Liver (tissue), 9 donors: ENCODE results near the gene GABRB1. TPM values are rescaled to one million over a fixed set of nuclear protein-coding genes. Genes with fewer than 3 reads are reported as not detected.

Experiments
- DNase-seq: peaks from one replicate; pipeline ENCODE4 v3.0.0-alpha.2; 2017; ENCODE audit warnings: low spot score
- H3K27ac ChIP-seq, 2 donors: one replicate each; pipeline ENCODE4 v1.7.0; 2013; ENCODE audit warnings: inconsistent platforms in 2 of 2, low read length in 2 of 2, control low read depth in 1 of 2, low read depth in 1 of 2, mild to moderate bottlenecking in 1 of 2
- H3K27me3 ChIP-seq, 4 donors: one replicate each; pipeline versions ENCODE4 v1.6.1 to v1.7.0; 2013; ENCODE audit warnings: low read length in 3 of 4, inconsistent platforms in 1 of 4, mild to moderate bottlenecking in 1 of 4, moderate library complexity in 1 of 4; ENCODE audit not compliant: control insufficient read depth in 4 of 4, insufficient read depth in 4 of 4
- H3K36me3 ChIP-seq, 4 donors: one replicate each; pipeline versions ENCODE4 v1.6.1 to v1.7.0; 2013; ENCODE audit warnings: low read length in 3 of 4, mild to moderate bottlenecking in 3 of 4, low read depth in 1 of 4, moderate library complexity in 1 of 4; ENCODE audit not compliant: control insufficient read depth in 4 of 4, insufficient read depth in 3 of 4
- H3K4me1 ChIP-seq, 4 donors: one replicate each; pipeline versions ENCODE4 v1.6.1 to v1.7.0; 2013; ENCODE audit warnings: low read length in 3 of 4, mild to moderate bottlenecking in 3 of 4, moderate library complexity in 1 of 4; ENCODE audit not compliant: control insufficient read depth in 4 of 4, insufficient read depth in 4 of 4
- H3K4me3 ChIP-seq, 3 donors: one replicate each; pipeline versions ENCODE4 v1.6.1 to v1.7.0; 2013; ENCODE audit warnings: low read length in 3 of 3, control low read depth in 1 of 3, low read depth in 1 of 3, mild to moderate bottlenecking in 1 of 3
- H3K9ac ChIP-seq, 2 donors: one replicate each; pipeline ENCODE4 v1.7.0; 2013; ENCODE audit warnings: low read length in 2 of 2, mild to moderate bottlenecking in 2 of 2, moderate library complexity in 2 of 2, control low read depth in 1 of 2, low read depth in 1 of 2
- H3K9me3 ChIP-seq, 4 donors: one replicate each; pipeline versions ENCODE4 v1.6.1 to v1.7.0; 2013; ENCODE audit warnings: low read length in 3 of 4; ENCODE audit not compliant: control insufficient read depth in 4 of 4
- ATF3 ChIP-seq: IDR thresholded peaks from 2 replicates; pipeline ENCODE4 v1.6.1; 2016; ENCODE audit warnings: antibody characterized with exemption
- CTCF ChIP-seq: fragments of 150-350 bp; IDR thresholded peaks from 2 replicates; pipeline ENCODE4 v1.5.1; 2017; ENCODE audit warnings: improper control_type of control experiment, low read depth, low read length; ENCODE audit not compliant: missing input control
- EGR1 ChIP-seq, 2 donors: IDR thresholded peaks; 2 replicates each; pipeline ENCODE4 v1.6.1; 2016 to 2018; ENCODE audit warnings: antibody characterized with exemption in 2 of 2, low read depth in 2 of 2
- FOXA1 ChIP-seq: IDR thresholded peaks from 2 replicates; pipeline ENCODE4 v1.6.1; 2016; ENCODE audit warnings: antibody characterized with exemption
- FOXA2 ChIP-seq: IDR thresholded peaks from 2 replicates; pipeline ENCODE4 v1.6.1; 2016; ENCODE audit warnings: antibody characterized with exemption
- GABPA ChIP-seq, 2 donors: IDR thresholded peaks in 1 of 2; conservative IDR thresholded peaks in 1 of 2; 2 replicates each; pipeline ENCODE4 v1.6.1; 2016; ENCODE audit warnings: antibody characterized with exemption in 2 of 2, mild to moderate bottlenecking in 1 of 2, moderate library complexity in 1 of 2
- HNF4A ChIP-seq, 2 donors: conservative IDR thresholded peaks; 2 replicates each; pipeline ENCODE4 v1.6.1; 2016; ENCODE audit warnings: antibody characterized with exemption in 2 of 2, mild to moderate bottlenecking in 2 of 2
- HNF4G ChIP-seq: IDR thresholded peaks from 2 replicates; pipeline ENCODE4 v1.6.1; 2016; ENCODE audit warnings: antibody characterized with exemption
- JUND ChIP-seq, 2 donors: IDR thresholded peaks; 2 replicates each; pipeline ENCODE4 v1.6.1; 2016; ENCODE audit warnings: antibody characterized with exemption in 2 of 2
- MAX ChIP-seq: IDR thresholded peaks from 2 replicates; pipeline ENCODE4 v1.6.1; 2016; ENCODE audit warnings: antibody characterized with exemption
- NR2F2 ChIP-seq: IDR thresholded peaks from 2 replicates; pipeline ENCODE4 v1.6.1; 2016; ENCODE audit warnings: antibody characterized with exemption
- RAD21 ChIP-seq, 2 donors: IDR thresholded peaks; 2 replicates each; pipeline ENCODE4 v1.6.1; 2016; ENCODE audit warnings: antibody characterized with exemption in 2 of 2, mild to moderate bottlenecking in 2 of 2
- REST ChIP-seq: IDR thresholded peaks from 2 replicates; pipeline ENCODE4 v1.6.1; 2016; ENCODE audit warnings: antibody characterized with exemption, mild to moderate bottlenecking
- RXRA ChIP-seq, 2 donors: IDR thresholded peaks; 2 replicates each; pipeline ENCODE4 v1.6.1; 2017 to 2018; ENCODE audit warnings: antibody characterized with exemption in 2 of 2, mild to moderate bottlenecking in 1 of 2
- SP1 ChIP-seq: IDR thresholded peaks from 2 replicates; pipeline ENCODE4 v1.6.1; 2018; ENCODE audit warnings: antibody characterized with exemption, mild to moderate bottlenecking
- TAF1 ChIP-seq: conservative IDR thresholded peaks from 2 replicates; pipeline ENCODE4 v1.6.1; 2016; ENCODE audit warnings: antibody characterized with exemption, mild to moderate bottlenecking
- YY1 ChIP-seq: IDR thresholded peaks from 2 replicates; pipeline ENCODE4 v1.6.1; 2016; ENCODE audit warnings: antibody characterized with exemption, mild to moderate bottlenecking
- ZBTB33 ChIP-seq: IDR thresholded peaks from 2 replicates; pipeline ENCODE4 v1.6.1; 2016; ENCODE audit warnings: antibody characterized with exemption
- WGBS: extraction: QIAGEN DNeasy Blood & Tissue Kit; methylation state at CpG from one replicate; pipeline ENCODE4 v1.1.7; 2013; 5-methylcytosine and 5-hydroxymethylcytosine counted together
- polyA plus RNA-seq, 2 donors: library from polyadenylated mRNA; stranded (reverse) in 1 of 2; unstranded in 1 of 2; fragments of 200-250 nt in 1 of 2; fragments of >200 nt in 1 of 2; fragmentation: Nextera tagmentation in 1 of 2; extraction: Ambion mirVana in 1 of 2; gene quantifications; one replicate each; pipeline versions ENCODE4 v1.2.1 to v1.2.3, GENCODE V29; 2013 to 2015
- total RNA-seq, 2 donors: library from RNA; depleted of rRNA; stranded (reverse); fragments of >200 nt; gene quantifications; one replicate each; pipeline ENCODE4 v1.2.3, GENCODE V29; 2014
- donor health status: healthy.
- donor health status: healthy.
- donor health status: healthy.
- donor health status: healthy.
- donor health status: healthy.

The GABRB1 gene
- total and polyA plus RNA-seq, 4 donors, result 0.17 to 1.3 TPM; not detected in 2

GRCh38 chr4:47432749-47433148 is 401.4 kb downstream of the GABRB1 start:
- Histone ChIP-seq H3K27ac (no peak overlapping the region), H3K9ac (no peak overlapping the region), H3K36me3 (no peaks in the 10 kb centered on the region), H3K27me3 (no peaks in the 10 kb centered on the region), H3K4me3 (no peak overlapping the region), H3K4me1 (no peaks in the 10 kb centered on the region), H3K9me3 (no peaks in the 10 kb centered on the region)
- TF ChIP-seq HNF4G (no peak), SP1 (no peak), ATF3 (no peak), FOXA2 (no peak)
- DNase-seq, result no peak
- 74% methylated on average over 1 of the region's 1 CpG for WGBS

- Histone ChIP-seq H3K36me3 (no peaks in the 10 kb centered on the region), H3K9me3 (no peaks in the 10 kb centered on the region), H3K27ac (no peak overlapping the region), H3K9ac (no peak overlapping the region), H3K4me1 (no peaks in the 10 kb centered on the region), H3K27me3 (no peaks in the 10 kb centered on the region), H3K4me3 (no peak overlapping the region)
- TF ChIP-seq FOXA2 (no peak), MAX (no peak), REST (no peak), CTCF (no peak), HNF4G (no peak), EGR1 (IDR thresholded peaks at IDR 0.05; ENCODE audit: low read depth in 2 of 2) (no peak), TAF1 (no peak), RAD21 (IDR thresholded peaks at IDR 0.05) (no peak), NR2F2 (no peak), GABPA (IDR thresholded peaks at IDR 0.05 in 1 of 2, conservative IDR thresholded peaks at IDR 0.05 in 1 of 2) (no peak), JUND (IDR thresholded peaks at IDR 0.05) (no peak), SP1 (no peak), FOXA1 (no peak), ZBTB33 (no peak), ATF3 (no peak), HNF4A (conservative IDR thresholded peaks at IDR 0.05) (no peak), RXRA (IDR thresholded peaks at IDR 0.05) (no peak), YY1 (no peak)
- DNase-seq, result no peak
These were observed 403.6 kb downstream of the GABRB1 start for GRCh38 chr4:47434931-47435330.
